HepG2 (cell line): ENCODE results near the gene ANTXR1. TPM values are rescaled to one million over a fixed set of nuclear protein-coding genes. Genes with fewer than 3 reads are reported as not detected.
A peak's percentile ranks its signal among the peaks of the same experiment; 100 is the strongest.

Experiments used
- ATAD3A ChIP-seq: sonication (generic); formaldehyde crosslinking; IDR thresholded peaks from 2 replicates; pipeline ENCODE4 v1.4.0; 2020; ENCODE audit warnings: missing genetic modification reagents
- NR2F1 ChIP-seq, 2 experiments: fragments of 450-650 bp in 1 of 2; formaldehyde crosslinking in 1 of 2; IDR thresholded peaks; 2 replicates each; pipeline versions ENCODE4 v1.5.0 to v1.6.1; 2016 to 2020; ENCODE audit warnings: mild to moderate bottlenecking in 1 of 2, missing compliant biosample characterization in 1 of 2, missing genetic modification reagents in 1 of 2, moderate library complexity in 1 of 2
- NR2F6 ChIP-seq, 2 experiments: IDR thresholded peaks; 2 replicates each; pipeline ENCODE4 v1.6.1; 2016; ENCODE audit warnings: antibody characterized with exemption in 1 of 2, mild to moderate bottlenecking in 1 of 2
- PHF5A ChIP-seq: IDR thresholded peaks from one replicate; pipeline ENCODE4 v1.6.1; 2018; ENCODE audit warnings: low read depth, missing genetic modification reagents; ENCODE audit not compliant: unreplicated experiment
- SAP130 ChIP-seq: IDR thresholded peaks from 2 replicates; pipeline ENCODE4 v1.6.1; 2016; ENCODE audit warnings: low read depth
- STAG1 ChIP-seq: sonication (generic); formaldehyde crosslinking; IDR thresholded peaks from 2 replicates; pipeline ENCODE4 v1.4.0; 2020; ENCODE audit warnings: missing genetic modification reagents
- TCF12 ChIP-seq, 2 experiments: fragments of 450-650 bp in 1 of 2; sonication (generic) in 1 of 2; formaldehyde crosslinking in 1 of 2; IDR thresholded peaks; 2 replicates each; pipeline versions ENCODE4 v1.6.1 to v1.8.0; 2017 to 2022; ENCODE audit warnings: antibody characterized with exemption in 1 of 2, mild to moderate bottlenecking in 1 of 2, missing genetic modification reagents in 1 of 2, moderate library complexity in 1 of 2
- THAP11 ChIP-seq: IDR thresholded peaks from 2 replicates; pipeline ENCODE4 v1.6.1; 2016; ENCODE audit warnings: missing biosample characterization, missing genetic modification reagents
- ZKSCAN5 ChIP-seq: sonication (generic); formaldehyde crosslinking; IDR thresholded peaks from 2 replicates; pipeline ENCODE4 v1.5.1; 2020; ENCODE audit warnings: mild to moderate bottlenecking, missing genetic modification reagents
- ZNF10 ChIP-seq: sonication (generic); formaldehyde crosslinking; IDR thresholded peaks from 2 replicates; pipeline ENCODE4 v1.4.0; 2020; ENCODE audit warnings: mild to moderate bottlenecking, low read depth, missing genetic modification reagents, borderline replicate concordance
- ZNF225 ChIP-seq: sonication (generic); formaldehyde crosslinking; IDR thresholded peaks from 2 replicates; pipeline ENCODE4 v1.4.0; 2020; ENCODE audit warnings: mild to moderate bottlenecking, missing genetic modification reagents
- ZNF264 ChIP-seq: sonication (generic); formaldehyde crosslinking; IDR thresholded peaks from 2 replicates; pipeline ENCODE4 v1.4.0; 2020; ENCODE audit warnings: missing genetic modification reagents
- ZNF547 ChIP-seq: sonication (generic); formaldehyde crosslinking; IDR thresholded peaks from 2 replicates; pipeline ENCODE4 v1.5.1; 2020; ENCODE audit warnings: mild to moderate bottlenecking, missing genetic modification reagents
- polyA plus RNA-seq, 8 experiments: library from polyadenylated mRNA; depleted of rRNA in 3 of 8; stranded (reverse) in 7 of 8; unstranded in 1 of 8; fragments of >200 nt; fragmentation: Illumina TruSeq in 4 of 8; extraction: Trizol in 4 of 8; gene quantifications; 2 replicates each; pipeline versions ENCODE4 v1.2.1 to v1.2.3, GENCODE V29; 2011 to 2016; ENCODE audit warnings: low read depth in 4 of 8, missing spikeins in 1 of 8, mixed read lengths in 1 of 8; ENCODE audit not compliant: insufficient read depth in 1 of 8
- total RNA-seq, 5 experiments: library from RNA; depleted of rRNA; stranded (reverse); fragments of >200 nt; fragmentation: Illumina TruSeq; extraction: Trizol; gene quantifications; 2 replicates each; pipeline ENCODE4 v1.2.3, GENCODE V29; 2016; ENCODE audit warnings: low read depth in 1 of 5
- TF ChIP-seq, protein P1 (sequence below): IDR thresholded peaks from 2 replicates; pipeline ENCODE4 v1.6.1; 2016; ENCODE audit warnings: mild to moderate bottlenecking
- TF ChIP-seq, protein P2 (sequence below): sonication (generic); formaldehyde crosslinking; IDR thresholded peaks from 2 replicates; pipeline ENCODE4 v1.4.0; 2020; ENCODE audit warnings: mild to moderate bottlenecking, low read depth, missing genetic modification reagents
- TF ChIP-seq, protein P3 (sequence below): sonication (generic); formaldehyde crosslinking; IDR thresholded peaks from 2 replicates; pipeline ENCODE4 v1.4.0; 2020; ENCODE audit warnings: missing genetic modification reagents, mild to moderate bottlenecking, borderline replicate concordance
- TF ChIP-seq, protein P4 (sequence below): sonication (generic); formaldehyde crosslinking; conservative IDR thresholded peaks from 2 replicates; pipeline ENCODE4 v1.8.0; 2022; ENCODE audit warnings: mild to moderate bottlenecking, moderate library complexity, missing genetic modification reagents
- TF ChIP-seq, protein P5 (sequence below): sonication (generic); formaldehyde crosslinking; IDR thresholded peaks from 2 replicates; pipeline ENCODE4 v1.5.0; 2020; ENCODE audit warnings: mild to moderate bottlenecking, missing genetic modification reagents
- TF ChIP-seq, protein P6 (sequence below): sonication (generic); formaldehyde crosslinking; IDR thresholded peaks from 2 replicates; pipeline ENCODE4 v1.4.0; 2020; ENCODE audit warnings: missing genetic modification reagents

The ANTXR1 gene
- total and polyA plus RNA-seq, 2 of the 13 experiments (the other 11 are each of a cell fraction or from before 2014, with no cell fraction given) = 4.5 to 12.7 TPM

DNA sequence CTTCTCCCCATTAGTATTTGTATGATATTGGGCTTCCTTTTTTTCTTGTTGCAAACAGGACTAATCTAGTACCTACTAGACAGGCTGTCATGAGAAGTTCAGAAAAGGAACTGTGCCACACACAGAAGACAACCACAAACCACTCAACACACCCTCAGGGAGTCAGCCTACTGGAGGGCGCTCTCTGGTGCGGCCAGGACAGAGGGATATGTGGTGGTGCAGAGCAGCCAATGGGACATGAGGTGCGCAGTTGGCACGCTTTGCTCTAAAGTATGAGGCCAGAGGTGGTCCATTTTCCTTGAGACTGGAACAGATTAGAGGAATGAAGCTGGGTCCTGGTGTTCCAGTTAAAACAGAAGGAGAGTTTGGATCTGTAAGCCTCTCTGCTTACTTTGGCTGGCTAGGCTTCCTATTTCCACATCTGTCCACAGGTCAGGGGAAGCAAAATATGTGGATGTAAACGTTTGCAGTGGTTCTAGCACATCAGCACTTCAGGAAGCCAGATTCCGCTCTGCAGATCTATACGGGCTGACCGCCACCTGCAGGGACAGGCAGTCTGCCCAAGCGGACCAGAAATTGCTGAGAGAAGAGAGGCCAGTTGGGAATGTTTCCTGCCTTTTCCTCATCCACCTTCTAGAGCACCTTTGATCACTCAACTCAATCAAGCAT, 260.0 kb downstream of the ANTXR1 start (continued):
- TF ChIP-seq, protein P1, sequence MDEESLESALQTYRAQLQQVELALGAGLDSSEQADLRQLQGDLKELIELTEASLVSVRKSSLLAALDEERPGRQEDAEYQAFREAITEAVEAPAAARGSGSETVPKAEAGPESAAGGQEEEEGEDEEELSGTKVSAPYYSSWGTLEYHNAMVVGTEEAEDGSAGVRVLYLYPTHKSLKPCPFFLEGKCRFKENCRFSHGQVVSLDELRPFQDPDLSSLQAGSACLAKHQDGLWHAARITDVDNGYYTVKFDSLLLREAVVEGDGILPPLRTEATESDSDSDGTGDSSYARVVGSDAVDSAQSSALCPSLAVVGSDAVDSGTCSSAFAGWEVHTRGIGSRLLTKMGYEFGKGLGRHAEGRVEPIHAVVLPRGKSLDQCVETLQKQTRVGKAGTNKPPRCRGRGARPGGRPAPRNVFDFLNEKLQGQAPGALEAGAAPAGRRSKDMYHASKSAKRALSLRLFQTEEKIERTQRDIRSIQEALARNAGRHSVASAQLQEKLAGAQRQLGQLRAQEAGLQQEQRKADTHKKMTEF (CRISPR knock-in tag) = peak; percentile 69
- TF ChIP-seq ZNF10 (CRISPR knock-in tag) (no peak), ZNF225 (no peak), ATAD3A (no peak), STAG1 (CRISPR knock-in tag) (peak; percentile 86), ZNF547 (CRISPR knock-in tag) (no peak), TCF12 (IDR thresholded peaks at IDR 0.05) (no peak), TCF12 (CRISPR knock-in tag; IDR thresholded peaks at IDR 0.05) (no peak), ZNF264 (0 out of 2 replicates have a peak, but pooled peaks have one; percentile 48), NR2F6 (IDR thresholded peaks at IDR 0.05) (no peak), NR2F6 (CRISPR knock-in tag; IDR thresholded peaks at IDR 0.05) (peak; percentile 43; the same call in 1 of the 2 replicates), SAP130 (CRISPR knock-in tag) (0 out of 2 replicates have a peak, but pooled peaks have one; percentile 26), PHF5A (no peak), THAP11 (CRISPR knock-in tag) (no peak), NR2F1 (CRISPR knock-in tag; IDR thresholded peaks at IDR 0.05) (no peak), ZKSCAN5 (CRISPR knock-in tag) (no peak)
- TF ChIP-seq, protein P2, sequence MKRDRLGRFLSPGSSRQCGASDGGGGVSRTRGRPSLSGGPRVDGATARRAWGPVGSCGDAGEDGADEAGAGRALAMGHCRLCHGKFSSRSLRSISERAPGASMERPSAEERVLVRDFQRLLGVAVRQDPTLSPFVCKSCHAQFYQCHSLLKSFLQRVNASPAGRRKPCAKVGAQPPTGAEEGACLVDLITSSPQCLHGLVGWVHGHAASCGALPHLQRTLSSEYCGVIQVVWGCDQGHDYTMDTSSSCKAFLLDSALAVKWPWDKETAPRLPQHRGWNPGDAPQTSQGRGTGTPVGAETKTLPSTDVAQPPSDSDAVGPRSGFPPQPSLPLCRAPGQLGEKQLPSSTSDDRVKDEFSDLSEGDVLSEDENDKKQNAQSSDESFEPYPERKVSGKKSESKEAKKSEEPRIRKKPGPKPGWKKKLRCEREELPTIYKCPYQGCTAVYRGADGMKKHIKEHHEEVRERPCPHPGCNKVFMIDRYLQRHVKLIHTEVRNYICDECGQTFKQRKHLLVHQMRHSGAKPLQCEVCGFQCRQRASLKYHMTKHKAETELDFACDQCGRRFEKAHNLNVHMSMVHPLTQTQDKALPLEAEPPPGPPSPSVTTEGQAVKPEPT (CRISPR knock-in tag) = no peak
- TF ChIP-seq, protein P3, sequence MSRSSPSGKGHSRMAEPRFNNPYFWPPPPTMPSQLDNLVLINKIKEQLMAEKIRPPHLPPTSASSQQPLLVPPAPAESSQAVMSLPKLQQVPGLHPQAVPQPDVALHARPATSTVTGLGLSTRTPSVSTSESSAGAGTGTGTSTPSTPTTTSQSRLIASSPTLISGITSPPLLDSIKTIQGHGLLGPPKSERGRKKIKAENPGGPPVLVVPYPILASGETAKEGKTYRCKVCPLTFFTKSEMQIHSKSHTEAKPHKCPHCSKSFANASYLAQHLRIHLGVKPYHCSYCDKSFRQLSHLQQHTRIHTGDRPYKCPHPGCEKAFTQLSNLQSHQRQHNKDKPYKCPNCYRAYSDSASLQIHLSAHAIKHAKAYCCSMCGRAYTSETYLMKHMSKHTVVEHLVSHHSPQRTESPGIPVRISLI (CRISPR knock-in tag) = no peak; the same call in 1 of the 2 replicates
- TF ChIP-seq, protein P4, sequence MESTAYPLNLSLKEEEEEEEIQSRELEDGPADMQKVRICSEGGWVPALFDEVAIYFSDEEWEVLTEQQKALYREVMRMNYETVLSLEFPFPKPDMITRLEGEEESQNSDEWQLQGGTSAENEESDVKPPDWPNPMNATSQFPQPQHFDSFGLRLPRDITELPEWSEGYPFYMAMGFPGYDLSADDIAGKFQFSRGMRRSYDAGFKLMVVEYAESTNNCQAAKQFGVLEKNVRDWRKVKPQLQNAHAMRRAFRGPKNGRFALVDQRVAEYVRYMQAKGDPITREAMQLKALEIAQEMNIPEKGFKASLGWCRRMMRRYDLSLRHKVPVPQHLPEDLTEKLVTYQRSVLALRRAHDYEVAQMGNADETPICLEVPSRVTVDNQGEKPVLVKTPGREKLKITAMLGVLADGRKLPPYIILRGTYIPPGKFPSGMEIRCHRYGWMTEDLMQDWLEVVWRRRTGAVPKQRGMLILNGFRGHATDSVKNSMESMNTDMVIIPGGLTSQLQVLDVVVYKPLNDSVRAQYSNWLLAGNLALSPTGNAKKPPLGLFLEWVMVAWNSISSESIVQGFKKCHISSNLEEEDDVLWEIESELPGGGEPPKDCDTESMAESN = peak; percentile 23; the same call in 1 of the 2 replicates
- TF ChIP-seq, protein P5, sequence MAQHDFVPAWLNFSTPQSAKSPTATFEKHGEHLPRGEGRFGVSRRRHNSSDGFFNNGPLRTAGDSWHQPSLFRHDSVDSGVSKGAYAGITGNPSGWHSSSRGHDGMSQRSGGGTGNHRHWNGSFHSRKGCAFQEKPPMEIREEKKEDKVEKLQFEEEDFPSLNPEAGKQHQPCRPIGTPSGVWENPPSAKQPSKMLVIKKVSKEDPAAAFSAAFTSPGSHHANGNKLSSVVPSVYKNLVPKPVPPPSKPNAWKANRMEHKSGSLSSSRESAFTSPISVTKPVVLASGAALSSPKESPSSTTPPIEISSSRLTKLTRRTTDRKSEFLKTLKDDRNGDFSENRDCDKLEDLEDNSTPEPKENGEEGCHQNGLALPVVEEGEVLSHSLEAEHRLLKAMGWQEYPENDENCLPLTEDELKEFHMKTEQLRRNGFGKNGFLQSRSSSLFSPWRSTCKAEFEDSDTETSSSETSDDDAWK = no peak
- TF ChIP-seq, protein P6, sequence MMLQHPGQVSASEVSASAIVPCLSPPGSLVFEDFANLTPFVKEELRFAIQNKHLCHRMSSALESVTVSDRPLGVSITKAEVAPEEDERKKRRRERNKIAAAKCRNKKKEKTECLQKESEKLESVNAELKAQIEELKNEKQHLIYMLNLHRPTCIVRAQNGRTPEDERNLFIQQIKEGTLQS = no peak
